Neutrophil (primary cell): Measurements from ENCODE around the gene TENM4.

Source experiments
- H3K27ac ChIP-seq: fragments of 200-600 bp; sonication (generic); 2 replicates; pipeline ENCODE4 v1.5.1; 2016; ENCODE audit warnings: mild to moderate bottlenecking, moderate library complexity
- H3K27me3 ChIP-seq: fragments of 200-600 bp; sonication (generic); 2 replicates; pipeline ENCODE4 v1.6.0; 2016; ENCODE audit warnings: mild to moderate bottlenecking
- H3K36me3 ChIP-seq: fragments of 200-600 bp; sonication (generic); 2 replicates; pipeline ENCODE4 v1.5.1; 2017
- H3K4me1 ChIP-seq, 2 experiments: fragments of 200-600 bp in 1 of 2; sonication (generic) in 1 of 2; 1 replicate in 1 of 2; 2 replicates in 1 of 2; pipeline versions ENCODE4 v1.5.1 to v1.6.1; 2013 to 2016; ENCODE audit warnings: low read depth in 1 of 2, low read length in 1 of 2, mild to moderate bottlenecking in 1 of 2, moderate library complexity in 1 of 2; ENCODE audit not compliant: control insufficient read depth in 1 of 2, insufficient read depth in 1 of 2
- H3K4me3 ChIP-seq, 2 experiments: fragments of 200-600 bp in 1 of 2; sonication (generic) in 1 of 2; 1 replicate in 1 of 2; 2 replicates in 1 of 2; pipeline ENCODE4 v1.5.1; 2013 to 2016; ENCODE audit warnings: low read depth in 1 of 2, low read length in 1 of 2, mild to moderate bottlenecking in 1 of 2, moderate library complexity in 1 of 2
- H3K9me3 ChIP-seq: fragments of 200-600 bp; sonication (generic); 2 replicates; pipeline ENCODE4 v1.5.1; 2016
- CTCF ChIP-seq: fragments of 200-600 bp; sonication (generic); IDR thresholded peaks from 2 replicates; pipeline ENCODE4 v1.5.1; 2016; ENCODE audit warnings: antibody characterized with exemption

Gene TENM4

GRCh38 chr11:78825591-78826020, 615.2 kb downstream of the TENM4 start:
- Histone ChIP-seq H3K4me1 (peaks cover 0 to 22% of the 10 kb centered on the region in 2 experiments), H3K27me3 (peaks cover 17% of the 10 kb centered on the region), H3K27ac (no peak overlapping the region), H3K36me3 (no peaks in the 10 kb centered on the region), H3K9me3 (no peaks in the 10 kb centered on the region), H3K4me3 (no peak overlapping the region)
- no peak for TF ChIP-seq CTCF

GRCh38 chr11:78823588-78823987, 617.2 kb downstream of the TENM4 start:
- no peak overlapping the region for H3K27ac ChIP-seq
- peaks cover 27% of the 10 kb centered on the region for H3K27me3 ChIP-seq
- no peak overlapping the region for H3K4me3 ChIP-seq
- H3K4me1 ChIP-seq, result peaks cover 0 to 12% of the 10 kb centered on the region in 2 experiments
- no peak for TF ChIP-seq CTCF
- no peaks in the 10 kb centered on the region for H3K36me3 ChIP-seq
- no peaks in the 10 kb centered on the region for H3K9me3 ChIP-seq

GRCh38 chr11:78822931-78823423, 617.9 kb downstream of the TENM4 start:
- Histone ChIP-seq H3K36me3 (no peaks in the 10 kb centered on the region), H3K9me3 (no peaks in the 10 kb centered on the region), H3K4me3 (no peak overlapping the region), H3K4me1 (peaks cover 0 to 6% of the 10 kb centered on the region in 2 experiments), H3K27ac (no peak overlapping the region), H3K27me3 (peaks cover 27% of the 10 kb centered on the region)
- no peak for TF ChIP-seq CTCF

GRCh38 chr11:78821371-78822306, 619.2 kb downstream of the TENM4 start:
- Histone ChIP-seq H3K9me3 (no peaks in the 10 kb centered on the region), H3K4me1 (peaks cover 0 to 5% of the 10 kb centered on the region in 2 experiments), H3K27ac (no peak overlapping the region), H3K36me3 (no peaks in the 10 kb centered on the region), H3K4me3 (no peak overlapping the region), H3K27me3 (peaks cover 27% of the 10 kb centered on the region)
- TF ChIP-seq CTCF, result no peak

- H3K9me3 ChIP-seq, result no peaks in the 10 kb centered on the region
- peaks cover 0 to 14% of the 10 kb centered on the region in 2 experiments for H3K4me1 ChIP-seq
- no peak overlapping the region for H3K27ac ChIP-seq
- TF ChIP-seq CTCF, result no peak
- peaks cover 27% of the 10 kb centered on the region for H3K27me3 ChIP-seq
- no peaks in the 10 kb centered on the region for H3K36me3 ChIP-seq
- H3K4me3 ChIP-seq, result no peak overlapping the region
Observed at GRCh38 chr11:78820741-78821140, 620.1 kb downstream of the TENM4 start.
